RWPE2 (cell line): ENCODE results near the gene ASCL1.

Experiments
- ATAC-seq: fragments of 200-7000 bp; cut with Tn5 transposase; 3 replicates; pipeline ENCODE4 v1.9.1; 2021; ENCODE audit warnings: low read depth
- DNase-seq: peaks from one replicate; pipeline ENCODE4 v3.0.0-alpha.2; 2020; ENCODE audit warnings: low spot score
- H3K27ac ChIP-seq: fragments of 450-650 bp; 2 replicates; pipeline ENCODE4 v1.5.1; 2017; ENCODE audit warnings: mild to moderate bottlenecking; ENCODE audit not compliant: poor library complexity, severe bottlenecking
- H3K27me3 ChIP-seq: fragments of 250-450 bp; sonication (Bioruptor Pico); 2 replicates; pipeline ENCODE4 v1.5.1; 2021; ENCODE audit warnings: mild to moderate bottlenecking, moderate library complexity; ENCODE audit not compliant: insufficient read depth, poor library complexity, severe bottlenecking
- H3K36me3 ChIP-seq: fragments of 250-450 bp; sonication (Bioruptor Pico); 2 replicates; pipeline ENCODE4 v1.5.1; 2020; ENCODE audit warnings: low read depth, mild to moderate bottlenecking, moderate library complexity
- H3K4me1 ChIP-seq: fragments of 250-450 bp; sonication (Bioruptor Pico); 2 replicates; pipeline ENCODE4 v1.5.1; 2021; ENCODE audit warnings: mild to moderate bottlenecking, moderate library complexity; ENCODE audit not compliant: insufficient read depth, poor library complexity, severe bottlenecking
- H3K4me3 ChIP-seq: fragments of 250-450 bp; sonication (Bioruptor Pico); 2 replicates; pipeline ENCODE4 v1.5.1; 2021; ENCODE audit warnings: mild to moderate bottlenecking, moderate library complexity; ENCODE audit not compliant: severe bottlenecking
- H3K9me3 ChIP-seq: fragments of 250-450 bp; sonication (Bioruptor Pico); 2 replicates; pipeline ENCODE4 v1.5.1; 2021; ENCODE audit warnings: mild to moderate bottlenecking, moderate library complexity; ENCODE audit not compliant: severe bottlenecking
- TF ChIP-seq, protein P1 (sequence below): fragments of 450-650 bp; IDR thresholded peaks from one replicate; pipeline ENCODE4 v1.5.1; 2017; ENCODE audit warnings: mild to moderate bottlenecking, moderate library complexity; ENCODE audit not compliant: poor library complexity, severe bottlenecking

The ASCL1 gene

DNA sequence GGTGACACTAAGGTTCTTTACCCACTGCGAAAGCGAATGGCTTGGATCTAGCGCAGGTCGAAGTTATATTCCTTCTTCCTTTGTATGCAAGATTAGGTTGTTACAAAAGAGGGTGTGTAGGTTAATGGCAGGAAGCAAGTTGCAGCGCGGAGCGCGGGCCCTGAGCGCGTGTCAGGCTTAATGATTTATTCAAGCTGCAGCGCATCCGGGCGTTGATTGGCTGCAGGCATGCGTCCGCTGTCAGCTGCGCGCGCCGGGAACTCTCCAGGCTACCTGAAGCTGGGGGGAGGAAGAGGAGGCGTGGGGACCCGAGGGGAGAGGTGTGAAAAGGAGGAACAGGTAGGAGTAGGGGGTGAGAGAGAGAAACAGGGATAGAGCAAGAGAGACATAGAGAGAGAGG lies 7.4 kb downstream of the ASCL1 start:
- TF ChIP-seq, protein P1, sequence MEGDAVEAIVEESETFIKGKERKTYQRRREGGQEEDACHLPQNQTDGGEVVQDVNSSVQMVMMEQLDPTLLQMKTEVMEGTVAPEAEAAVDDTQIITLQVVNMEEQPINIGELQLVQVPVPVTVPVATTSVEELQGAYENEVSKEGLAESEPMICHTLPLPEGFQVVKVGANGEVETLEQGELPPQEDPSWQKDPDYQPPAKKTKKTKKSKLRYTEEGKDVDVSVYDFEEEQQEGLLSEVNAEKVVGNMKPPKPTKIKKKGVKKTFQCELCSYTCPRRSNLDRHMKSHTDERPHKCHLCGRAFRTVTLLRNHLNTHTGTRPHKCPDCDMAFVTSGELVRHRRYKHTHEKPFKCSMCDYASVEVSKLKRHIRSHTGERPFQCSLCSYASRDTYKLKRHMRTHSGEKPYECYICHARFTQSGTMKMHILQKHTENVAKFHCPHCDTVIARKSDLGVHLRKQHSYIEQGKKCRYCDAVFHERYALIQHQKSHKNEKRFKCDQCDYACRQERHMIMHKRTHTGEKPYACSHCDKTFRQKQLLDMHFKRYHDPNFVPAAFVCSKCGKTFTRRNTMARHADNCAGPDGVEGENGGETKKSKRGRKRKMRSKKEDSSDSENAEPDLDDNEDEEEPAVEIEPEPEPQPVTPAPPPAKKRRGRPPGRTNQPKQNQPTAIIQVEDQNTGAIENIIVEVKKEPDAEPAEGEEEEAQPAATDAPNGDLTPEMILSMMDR: no peak
- no peak for DNase-seq
- Histone ChIP-seq H3K27ac (no peak overlapping the region), H3K4me3 (no peak overlapping the region), H3K36me3 (no peaks in the 10 kb centered on the region), H3K27me3 (peaks cover 86% of the 10 kb centered on the region), H3K9me3 (no peaks in the 10 kb centered on the region), H3K4me1 (no peaks in the 10 kb centered on the region)
- no peak for ATAC-seq

DNA sequence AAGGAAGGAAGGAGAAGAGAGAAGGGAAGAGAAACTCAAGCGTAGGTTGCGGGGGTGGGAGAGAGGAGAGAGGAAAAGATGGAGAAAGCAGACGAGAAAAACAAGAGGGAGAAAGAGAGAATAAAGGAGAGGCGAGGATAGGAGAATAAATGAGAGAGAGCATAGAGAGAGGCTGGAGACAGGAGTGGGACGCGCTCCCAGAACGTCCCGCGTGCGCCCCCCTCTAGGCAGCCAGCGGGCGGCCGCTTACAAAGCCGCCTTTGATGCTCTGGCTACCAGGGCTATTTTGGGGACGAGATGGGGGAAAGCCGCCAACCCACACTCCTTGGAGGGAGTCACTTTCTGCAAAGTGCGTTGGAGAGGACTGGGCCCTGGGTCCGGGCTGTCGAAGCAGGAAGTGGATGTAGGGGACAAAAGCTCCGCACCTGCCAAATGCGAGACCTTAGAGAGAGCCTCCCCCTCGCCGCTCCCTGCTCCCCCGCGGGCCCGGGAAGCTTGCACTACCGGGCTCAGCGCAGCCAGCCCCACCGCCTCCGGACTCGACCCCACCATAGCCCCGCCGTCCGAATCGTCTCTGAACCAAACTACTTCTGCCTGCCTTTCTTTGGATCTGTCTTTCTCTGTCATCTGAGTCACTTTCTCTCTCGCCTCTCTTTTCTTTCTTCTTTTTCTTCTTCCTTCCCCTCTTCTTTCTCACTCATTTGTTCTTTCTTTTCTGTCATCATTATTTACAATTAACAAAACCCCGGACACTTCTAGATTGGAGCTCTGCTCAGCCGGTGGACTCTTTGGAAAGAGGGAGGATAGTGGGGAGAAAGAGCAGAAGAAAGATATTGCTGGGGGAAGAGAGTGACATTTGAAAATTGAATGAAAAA lies 8.0 kb downstream of the ASCL1 start:
- Histone ChIP-seq H3K36me3 (no peaks in the 10 kb centered on the region), H3K9me3 (no peaks in the 10 kb centered on the region), H3K4me3 (no peak overlapping the region), H3K27ac (no peak overlapping the region), H3K27me3 (peaks cover 79% of the 10 kb centered on the region), H3K4me1 (no peaks in the 10 kb centered on the region)
- TF ChIP-seq, protein P1: no peak
- ATAC-seq (no peak), DNase-seq (no peak)

DNA sequence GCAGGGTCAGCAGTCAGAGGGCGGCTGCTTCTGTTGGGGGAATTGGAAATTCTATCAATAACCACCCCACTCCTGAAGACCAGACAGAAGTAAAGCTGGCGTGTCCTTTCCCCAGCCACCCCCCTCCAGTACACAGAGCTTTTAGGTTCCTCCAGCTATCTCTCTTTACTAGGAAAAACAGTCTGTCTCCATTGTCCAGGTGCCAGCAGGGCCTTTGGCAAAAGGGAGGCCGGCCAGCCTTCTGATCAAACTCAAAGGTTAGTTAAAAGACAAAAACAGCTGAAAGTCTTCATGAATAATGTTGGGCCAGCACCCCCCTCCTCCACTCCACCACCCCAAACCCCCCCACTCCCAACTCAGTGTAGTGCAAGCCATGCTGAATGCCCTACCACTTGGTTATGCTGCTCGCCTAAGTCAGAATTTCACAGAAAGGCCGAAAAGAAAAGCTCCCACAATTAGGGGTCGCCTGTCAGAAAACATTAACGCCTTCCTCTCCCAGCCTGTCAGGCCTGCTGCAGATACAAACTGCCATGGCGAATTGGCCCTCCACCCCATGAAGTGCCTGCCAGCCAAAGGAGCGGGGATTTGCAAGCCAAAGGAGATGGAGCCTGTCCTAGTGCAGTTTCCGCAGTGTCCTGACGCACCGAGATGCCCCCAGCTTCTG lies 8.9 kb downstream of the ASCL1 start:
- peaks cover 71% of the 10 kb centered on the region for H3K27me3 ChIP-seq

DNA sequence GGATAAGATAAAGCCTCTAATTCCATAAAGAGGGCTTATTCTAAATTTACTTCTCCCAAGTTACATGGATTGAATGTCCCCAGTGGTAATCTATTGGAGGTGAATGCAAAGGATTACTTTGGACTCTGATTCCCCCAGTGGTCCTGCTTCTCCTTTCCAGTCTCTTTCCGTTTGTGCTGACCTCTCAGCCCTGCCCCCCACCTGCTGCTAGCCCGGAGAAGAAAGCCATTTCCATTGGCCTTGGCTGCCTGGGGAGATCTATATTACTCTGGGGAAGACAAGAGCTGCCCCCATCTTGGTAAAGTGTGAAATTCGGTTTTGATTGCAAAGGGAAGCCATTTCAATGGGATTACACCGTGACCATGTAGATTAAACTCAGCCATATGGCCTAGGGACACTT lies 13.3 kb downstream of the ASCL1 start:
- ATAC-seq (no peak), DNase-seq (no peak)
- Histone ChIP-seq H3K4me3 (no peak overlapping the region), H3K4me1 (no peaks in the 10 kb centered on the region), H3K9me3 (no peaks in the 10 kb centered on the region), H3K36me3 (no peaks in the 10 kb centered on the region), H3K27ac (no peak overlapping the region), H3K27me3 (peaks cover 28% of the 10 kb centered on the region)
- TF ChIP-seq, protein P1: no peak

More for the DNA sequence above, 8.9 kb downstream of the ASCL1 start:
- ATAC-seq (no peak), DNase-seq (no peak)
- no peak overlapping the region for H3K4me3 ChIP-seq
- H3K4me1 ChIP-seq: no peaks in the 10 kb centered on the region
- no peak overlapping the region for H3K27ac ChIP-seq
- H3K36me3 ChIP-seq: no peaks in the 10 kb centered on the region
- TF ChIP-seq, protein P1: no peak
- no peaks in the 10 kb centered on the region for H3K9me3 ChIP-seq
